Fibroblast of the aortic adventitia (primary cell): ENCODE measurements around the gene SHTN1. TPM values are rescaled to one million over a fixed set of nuclear protein-coding genes. Genes with fewer than 3 reads are reported as not detected.

ENCODE experiments used
- DNase-seq: peaks from one replicate; pipeline ENCODE4 v3.0.0-alpha.2; 2010; ENCODE audit warnings: low read depth
- H3K4me3 ChIP-seq: 2 replicates; pipeline ENCODE4 v1.5.1; 2011; ENCODE audit warnings: low read depth, mild to moderate bottlenecking, control low read depth, low read length, moderate library complexity
- total RNA-seq: library from RNA; depleted of rRNA; stranded (reverse); fragments of >200 nt; gene quantifications from 2 replicates; pipeline ENCODE4 v1.2.3, GENCODE V29; 2012; ENCODE audit warnings: low replicate concordance
- TF ChIP-seq, protein P1 (sequence below): IDR thresholded peaks from 2 replicates; pipeline ENCODE4 v1.5.1; 2011; ENCODE audit warnings: mild to moderate bottlenecking, low read length, control low read depth, inconsistent platforms; ENCODE audit not compliant: insufficient read depth

The SHTN1 gene
- total RNA-seq, 1 donor, result 4.2 TPM

- H3K4me3 ChIP-seq, result no peak overlapping the region
- TF ChIP-seq, protein P1, sequence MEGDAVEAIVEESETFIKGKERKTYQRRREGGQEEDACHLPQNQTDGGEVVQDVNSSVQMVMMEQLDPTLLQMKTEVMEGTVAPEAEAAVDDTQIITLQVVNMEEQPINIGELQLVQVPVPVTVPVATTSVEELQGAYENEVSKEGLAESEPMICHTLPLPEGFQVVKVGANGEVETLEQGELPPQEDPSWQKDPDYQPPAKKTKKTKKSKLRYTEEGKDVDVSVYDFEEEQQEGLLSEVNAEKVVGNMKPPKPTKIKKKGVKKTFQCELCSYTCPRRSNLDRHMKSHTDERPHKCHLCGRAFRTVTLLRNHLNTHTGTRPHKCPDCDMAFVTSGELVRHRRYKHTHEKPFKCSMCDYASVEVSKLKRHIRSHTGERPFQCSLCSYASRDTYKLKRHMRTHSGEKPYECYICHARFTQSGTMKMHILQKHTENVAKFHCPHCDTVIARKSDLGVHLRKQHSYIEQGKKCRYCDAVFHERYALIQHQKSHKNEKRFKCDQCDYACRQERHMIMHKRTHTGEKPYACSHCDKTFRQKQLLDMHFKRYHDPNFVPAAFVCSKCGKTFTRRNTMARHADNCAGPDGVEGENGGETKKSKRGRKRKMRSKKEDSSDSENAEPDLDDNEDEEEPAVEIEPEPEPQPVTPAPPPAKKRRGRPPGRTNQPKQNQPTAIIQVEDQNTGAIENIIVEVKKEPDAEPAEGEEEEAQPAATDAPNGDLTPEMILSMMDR, result no peak
- DNase-seq, result no peak
These were observed 73.2 kb downstream of the SHTN1 start for GRCh38 chr10:116931806-116932205.

- no peak overlapping the region for H3K4me3 ChIP-seq
- TF ChIP-seq, protein P1, result no peak
- DNase-seq, result no peak
These were observed 78.6 kb downstream of the SHTN1 start for GRCh38 chr10:116926426-116926825.

- no peak overlapping the region for H3K4me3 ChIP-seq
- DNase-seq, result no peak
- TF ChIP-seq, protein P1, result no peak
These were observed 79.9 kb downstream of the SHTN1 start for GRCh38 chr10:116925056-116925455.

GRCh38 chr10:116919706-116920105 is 85.3 kb downstream of the SHTN1 start:
- TF ChIP-seq, protein P1, result no peak
- no peak overlapping the region for H3K4me3 ChIP-seq
- no peak for DNase-seq

DNA sequence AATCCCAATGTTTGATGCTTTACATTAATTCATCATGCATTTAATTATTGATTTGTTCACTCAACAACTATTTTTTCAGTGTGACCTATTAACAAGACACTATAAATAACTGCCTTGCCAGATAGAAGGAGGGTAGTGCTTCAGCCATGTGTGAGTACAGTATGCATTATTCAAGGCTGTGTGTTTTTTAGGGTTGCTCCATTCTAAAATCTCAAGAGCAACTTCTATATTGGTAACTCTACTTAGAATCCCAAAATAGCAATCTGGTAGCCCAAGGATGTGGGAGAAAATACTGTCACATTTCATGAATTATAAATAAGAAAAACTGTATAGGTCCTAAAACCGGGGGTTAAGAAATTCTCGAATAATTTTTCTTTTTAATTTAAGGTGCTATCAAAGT is 85.8 kb downstream of the SHTN1 start:
- TF ChIP-seq, protein P1, result no peak
- no peak for DNase-seq
- no peak overlapping the region for H3K4me3 ChIP-seq

GRCh38 chr10:116918583-116918982 is 86.4 kb downstream of the SHTN1 start:
- no peak overlapping the region for H3K4me3 ChIP-seq
- no peak for DNase-seq
- TF ChIP-seq, protein P1, result no peak

DNA sequence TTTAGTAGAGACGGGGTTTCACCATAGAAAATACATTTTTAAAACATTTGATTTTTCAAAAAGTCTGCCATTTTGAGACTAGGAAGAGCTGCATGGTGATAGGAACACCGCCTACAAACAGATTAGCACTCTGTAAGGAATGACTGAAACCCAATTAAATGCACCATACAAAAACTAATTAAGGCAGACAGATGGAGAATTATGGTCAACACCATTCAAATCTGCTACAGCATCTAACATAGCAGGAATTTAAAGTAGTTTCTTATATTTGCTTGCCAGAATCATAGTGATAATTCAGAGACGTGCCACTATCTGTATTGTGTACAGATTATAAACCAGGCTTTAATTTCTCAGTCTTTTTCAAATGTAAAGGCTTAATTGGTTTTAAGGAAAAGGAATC is 87.5 kb downstream of the SHTN1 start:
- no peak for DNase-seq
- H3K4me3 ChIP-seq, result no peak overlapping the region
- TF ChIP-seq, protein P1, result no peak
